GM23338 (cell line): Measurements from ENCODE around the gene PCIF1. TPM values are rescaled to one million over a fixed set of nuclear protein-coding genes. Genes with fewer than 3 reads are reported as not detected.

ENCODE experiments used
- ATAC-seq: fragments of 200-7000 bp; cut with Tn5 transposase; 3 replicates; pipeline ENCODE4 v1.9.1; 2020
- DNase-seq: peaks from one replicate; pipeline ENCODE4 v3.0.0-alpha.2; 2015; ENCODE audit warnings: low spot score
- H2AFZ ChIP-seq: fragments of 200-600 bp; sonication (generic); 2 replicates; pipeline ENCODE4 v1.8.0; 2016; ENCODE audit warnings: antibody characterized with exemption, mild to moderate bottlenecking, moderate library complexity
- H3F3A ChIP-seq: fragments of 200-600 bp; sonication (generic); replicated peaks from 2 replicates; pipeline ENCODE4 v1.8.0; 2017; ENCODE audit warnings: antibody characterized with exemption, mixed run types, low read depth
- H3K27ac ChIP-seq: fragments of 200-600 bp; sonication (generic); 2 replicates; pipeline ENCODE4 v1.6.1; 2016; ENCODE audit warnings: low read depth
- H3K27me3 ChIP-seq: fragments of 200-600 bp; sonication (generic); 2 replicates; pipeline ENCODE4 v1.8.0; 2016; ENCODE audit warnings: mild to moderate bottlenecking, mixed run types, moderate library complexity; ENCODE audit not compliant: insufficient read depth
- H3K36me3 ChIP-seq: fragments of 200-600 bp; sonication (generic); 2 replicates; pipeline ENCODE4 v1.8.0; 2016; ENCODE audit warnings: mild to moderate bottlenecking; ENCODE audit not compliant: insufficient read depth
- H3K4me1 ChIP-seq: fragments of 200-600 bp; sonication (generic); 2 replicates; pipeline ENCODE4 v1.8.0; 2016; ENCODE audit warnings: mild to moderate bottlenecking, moderate library complexity; ENCODE audit not compliant: insufficient read depth
- H3K4me2 ChIP-seq: fragments of 200-600 bp; sonication (generic); 2 replicates; pipeline ENCODE4 v1.7.1; 2017; ENCODE audit warnings: mixed run types
- H3K4me3 ChIP-seq: fragments of 200-600 bp; sonication (generic); 2 replicates; pipeline ENCODE4 v1.6.1; 2016; ENCODE audit warnings: mixed run types
- H3K79me2 ChIP-seq: fragments of 200-600 bp; sonication (generic); replicated peaks from 2 replicates; pipeline ENCODE4 v1.8.0; 2017; ENCODE audit warnings: mild to moderate bottlenecking; ENCODE audit not compliant: insufficient read depth
- H3K9me2 ChIP-seq: fragments of 200-600 bp; sonication (generic); 2 replicates; pipeline ENCODE4 v1.8.0; 2017; ENCODE audit not compliant: insufficient read depth
- H4K20me1 ChIP-seq: fragments of 200-600 bp; sonication (generic); replicated peaks from 2 replicates; pipeline ENCODE4 v1.8.0; 2017; ENCODE audit warnings: mild to moderate bottlenecking; ENCODE audit not compliant: insufficient read depth
- H3K27ac Mint-ChIP-seq: 2 replicates; pipeline ENCODE4 v1.8.0; 2020; ENCODE audit warnings: inconsistent platforms, mild to moderate bottlenecking, moderate library complexity, mixed read lengths
- H3K27me3 Mint-ChIP-seq: 3 replicates; pipeline ENCODE4 v1.8.0; 2022; ENCODE audit warnings: low read depth, mild to moderate bottlenecking, moderate library complexity, mixed read lengths, inconsistent platforms; ENCODE audit not compliant: insufficient read depth, poor library complexity
- H3K36me3 Mint-ChIP-seq: 3 replicates; pipeline ENCODE4 v1.8.0; 2021; ENCODE audit warnings: low read depth, mild to moderate bottlenecking, inconsistent platforms, moderate library complexity, mixed read lengths
- H3K4me1 Mint-ChIP-seq: 3 replicates; pipeline ENCODE4 v1.8.0; 2020; ENCODE audit warnings: mild to moderate bottlenecking, inconsistent platforms, mixed read lengths
- H3K4me3 Mint-ChIP-seq: 3 replicates; pipeline ENCODE4 v1.8.0; 2021; ENCODE audit warnings: moderate library complexity, mild to moderate bottlenecking, inconsistent platforms, mixed read lengths
- H3K9me3 Mint-ChIP-seq: 3 replicates; pipeline ENCODE4 v1.8.0; 2020; ENCODE audit warnings: moderate library complexity, mild to moderate bottlenecking, inconsistent platforms, mixed read lengths
- EZH2phosphoT487 ChIP-seq: fragments of 200-600 bp; sonication (generic); IDR thresholded peaks from one replicate; pipeline ENCODE4 v1.8.1; 2018; ENCODE audit warnings: antibody characterized with exemption; ENCODE audit not compliant: unreplicated experiment
- POLR2AphosphoS5 ChIP-seq: IDR thresholded peaks from 2 replicates; pipeline ENCODE4 v1.6.1; 2016; ENCODE audit warnings: antibody characterized with exemption, low read depth
- polyA plus RNA-seq: library from polyadenylated mRNA; unstranded; fragments of >200 nt; fragmentation: Nextera tagmentation; extraction: Ambion mirVana; gene quantifications from 2 replicates; pipeline ENCODE4 v1.2.1, GENCODE V29; 2016
- total RNA-seq: library from RNA; depleted of rRNA; stranded (reverse); fragments of >200 nt; shearing (Covaris generic); gene quantifications from 2 replicates; pipeline ENCODE4 v1.2.3, GENCODE V29; 2014; rRNA removed
- TF ChIP-seq, protein P1 (sequence below): IDR thresholded peaks from one replicate; pipeline ENCODE4 v1.6.1; 2018; ENCODE audit warnings: antibody characterized with exemption; ENCODE audit not compliant: unreplicated experiment

PCIF1 gene
- total and polyA plus RNA-seq, 2 experiments from 2014 or later: 26.1 to 28.3 TPM

DNA sequence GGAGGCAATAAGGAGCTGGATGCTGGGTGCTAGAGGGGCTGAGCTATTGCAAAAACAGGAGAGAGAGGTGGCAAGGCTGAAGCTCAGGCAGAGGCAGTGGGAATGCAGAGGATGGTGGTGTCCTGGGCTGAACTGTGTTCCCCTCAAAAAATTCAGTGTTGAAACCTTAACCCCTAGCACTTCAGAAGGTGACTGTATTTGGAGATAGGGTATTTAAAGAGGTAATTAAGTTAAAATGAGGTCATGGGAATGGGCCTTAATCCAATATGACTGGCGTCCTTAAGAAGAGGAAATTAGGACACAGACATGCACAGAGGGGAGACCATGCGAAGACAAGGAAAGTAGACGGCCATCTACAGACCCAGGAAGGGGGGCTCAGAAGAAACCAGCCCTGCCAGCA lies 62.7 kb downstream of the PCIF1 start:
- H3K9me2 ChIP-seq: no peaks in the 10 kb centered on the region
- Mint-ChIP-seq H3K27ac (no peak overlapping the region), H3K9me3 (no peaks in the 10 kb centered on the region; the same call in 2 of the 3 replicates), H3K4me3 (no peak overlapping the region), H3K27me3 (peaks cover 14% of the 10 kb centered on the region), H3K4me1 (peaks cover 35% of the 10 kb centered on the region), H3K36me3 (no peaks in the 10 kb centered on the region)
- no peaks in the 10 kb centered on the region for H3K79me2 ChIP-seq
- H3K4me3 ChIP-seq: no peak overlapping the region
- H3K4me1 ChIP-seq: peaks cover 30% of the 10 kb centered on the region
- no peak overlapping the region for H3K27ac ChIP-seq
- H3K27me3 ChIP-seq: no peaks in the 10 kb centered on the region
- H3F3A ChIP-seq: peaks cover 16% of the 10 kb centered on the region; the same call in 1 of the 2 replicates
- no peaks in the 10 kb centered on the region for H4K20me1 ChIP-seq
- TF ChIP-seq, protein P1, sequence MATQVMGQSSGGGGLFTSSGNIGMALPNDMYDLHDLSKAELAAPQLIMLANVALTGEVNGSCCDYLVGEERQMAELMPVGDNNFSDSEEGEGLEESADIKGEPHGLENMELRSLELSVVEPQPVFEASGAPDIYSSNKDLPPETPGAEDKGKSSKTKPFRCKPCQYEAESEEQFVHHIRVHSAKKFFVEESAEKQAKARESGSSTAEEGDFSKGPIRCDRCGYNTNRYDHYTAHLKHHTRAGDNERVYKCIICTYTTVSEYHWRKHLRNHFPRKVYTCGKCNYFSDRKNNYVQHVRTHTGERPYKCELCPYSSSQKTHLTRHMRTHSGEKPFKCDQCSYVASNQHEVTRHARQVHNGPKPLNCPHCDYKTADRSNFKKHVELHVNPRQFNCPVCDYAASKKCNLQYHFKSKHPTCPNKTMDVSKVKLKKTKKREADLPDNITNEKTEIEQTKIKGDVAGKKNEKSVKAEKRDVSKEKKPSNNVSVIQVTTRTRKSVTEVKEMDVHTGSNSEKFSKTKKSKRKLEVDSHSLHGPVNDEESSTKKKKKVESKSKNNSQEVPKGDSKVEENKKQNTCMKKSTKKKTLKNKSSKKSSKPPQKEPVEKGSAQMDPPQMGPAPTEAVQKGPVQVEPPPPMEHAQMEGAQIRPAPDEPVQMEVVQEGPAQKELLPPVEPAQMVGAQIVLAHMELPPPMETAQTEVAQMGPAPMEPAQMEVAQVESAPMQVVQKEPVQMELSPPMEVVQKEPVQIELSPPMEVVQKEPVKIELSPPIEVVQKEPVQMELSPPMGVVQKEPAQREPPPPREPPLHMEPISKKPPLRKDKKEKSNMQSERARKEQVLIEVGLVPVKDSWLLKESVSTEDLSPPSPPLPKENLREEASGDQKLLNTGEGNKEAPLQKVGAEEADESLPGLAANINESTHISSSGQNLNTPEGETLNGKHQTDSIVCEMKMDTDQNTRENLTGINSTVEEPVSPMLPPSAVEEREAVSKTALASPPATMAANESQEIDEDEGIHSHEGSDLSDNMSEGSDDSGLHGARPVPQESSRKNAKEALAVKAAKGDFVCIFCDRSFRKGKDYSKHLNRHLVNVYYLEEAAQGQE: no peak
- TF ChIP-seq EZH2phosphoT487 (no peak), POLR2AphosphoS5 (no peak)
- H3K4me2 ChIP-seq: no peak overlapping the region
- DNase-seq: no peak
- H3K36me3 ChIP-seq: no peaks in the 10 kb centered on the region
- no peak for ATAC-seq
- H2AFZ ChIP-seq: no peak overlapping the region

Other genes with a start within 250 kb of the PCIF1 start
- gene WFDC13, start 232.6 kb upstream of the PCIF1 start, total RNA-seq: not detected in 2 replicates
- not detected in 2 replicates for gene WFDC13, start 232.6 kb upstream of the PCIF1 start, polyA plus RNA-seq
- not detected in 2 replicates for gene WFDC10B, start 229.7 kb upstream of the PCIF1 start, total RNA-seq
- gene WFDC10B, start 229.7 kb upstream of the PCIF1 start, polyA plus RNA-seq: 0.50 and 1.0 TPM in 2 replicates
- not detected in 2 replicates for gene SPINT4, start 212.3 kb upstream of the PCIF1 start, total RNA-seq
- not detected in 2 replicates for gene SPINT4, start 212.3 kb upstream of the PCIF1 start, polyA plus RNA-seq
- 0.73 TPM in 1 of 2 replicates, not detected in the other for gene WFDC3, start 142.8 kb upstream of the PCIF1 start, total RNA-seq
- 0.36 TPM in 1 of 2 replicates, not detected in the other for gene WFDC3, start 142.8 kb upstream of the PCIF1 start, polyA plus RNA-seq
- gene DNTTIP1, start 142.7 kb upstream of the PCIF1 start, total RNA-seq: 21.4 and 31.6 TPM in 2 replicates
- 50.3 TPM in 2 replicates for gene DNTTIP1, start 142.7 kb upstream of the PCIF1 start, polyA plus RNA-seq
- 198 and 247 TPM in 2 replicates for gene UBE2C, start 122.0 kb upstream of the PCIF1 start, total RNA-seq
- gene UBE2C, start 122.0 kb upstream of the PCIF1 start, polyA plus RNA-seq: 698 and 742 TPM in 2 replicates
- gene TNNC2, start 107.4 kb upstream of the PCIF1 start, total RNA-seq: 0.59 TPM in 1 of 2 replicates, not detected in the other
- 32.5 and 33.3 TPM in 2 replicates for gene TNNC2, start 107.4 kb upstream of the PCIF1 start, polyA plus RNA-seq
- gene SNX21, start 100.9 kb upstream of the PCIF1 start, total RNA-seq: 26.7 and 31.5 TPM in 2 replicates
- gene SNX21, start 100.9 kb upstream of the PCIF1 start, polyA plus RNA-seq: 13.3 and 15.5 TPM in 2 replicates
- 55.6 and 75.2 TPM in 2 replicates for gene ACOT8, start 77.3 kb upstream of the PCIF1 start, total RNA-seq
- 42.0 and 43.1 TPM in 2 replicates for gene ACOT8, start 77.3 kb upstream of the PCIF1 start, polyA plus RNA-seq
- 7.5 and 8.2 TPM in 2 replicates for gene ZSWIM3, start 77.1 kb upstream of the PCIF1 start, total RNA-seq
- gene ZSWIM3, start 77.1 kb upstream of the PCIF1 start, polyA plus RNA-seq: 2.0 and 3.0 TPM in 2 replicates
- 16.2 and 17.6 TPM in 2 replicates for gene ZSWIM1, start 53.5 kb upstream of the PCIF1 start, total RNA-seq
- 11.5 and 12.7 TPM in 2 replicates for gene ZSWIM1, start 53.5 kb upstream of the PCIF1 start, polyA plus RNA-seq
- 1.0 and 7.5 TPM in 2 replicates for gene SPATA25, start 47.1 kb upstream of the PCIF1 start, total RNA-seq
- gene SPATA25, start 47.1 kb upstream of the PCIF1 start, polyA plus RNA-seq: 0.50 TPM in 1 of 2 replicates, not detected in the other
- gene NEURL2, start 43.5 kb upstream of the PCIF1 start, total RNA-seq: 7.6 and 10.9 TPM in 2 replicates
- 4.5 and 4.6 TPM in 2 replicates for gene NEURL2, start 43.5 kb upstream of the PCIF1 start, polyA plus RNA-seq
- 31.4 and 39.9 TPM in 2 replicates for gene CTSA, start 43.3 kb upstream of the PCIF1 start, total RNA-seq
- gene CTSA, start 43.3 kb upstream of the PCIF1 start, polyA plus RNA-seq: 52.8 and 63.9 TPM in 2 replicates
- gene PLTP, start 22.5 kb upstream of the PCIF1 start, total RNA-seq: 141 and 160 TPM in 2 replicates
- 107 and 108 TPM in 2 replicates for gene PLTP, start 22.5 kb upstream of the PCIF1 start, polyA plus RNA-seq
- 18.6 and 24.2 TPM in 2 replicates for gene ZNF335, start 37.5 kb downstream of the PCIF1 start, total RNA-seq
- gene ZNF335, start 37.5 kb downstream of the PCIF1 start, polyA plus RNA-seq: 5.7 and 7.4 TPM in 2 replicates
- gene MMP9, start 74.2 kb downstream of the PCIF1 start, total RNA-seq: 5.4 and 5.8 TPM in 2 replicates
- 4.1 and 4.3 TPM in 2 replicates for gene MMP9, start 74.2 kb downstream of the PCIF1 start, polyA plus RNA-seq
- 0.35 and 3.5 TPM in 2 replicates for gene SLC12A5, start 94.5 kb downstream of the PCIF1 start, total RNA-seq
- 8.4 and 9.8 TPM in 2 replicates for gene SLC12A5, start 94.5 kb downstream of the PCIF1 start, polyA plus RNA-seq
- 22.8 and 24.6 TPM in 2 replicates for gene NCOA5, start 155.3 kb downstream of the PCIF1 start, total RNA-seq
- gene NCOA5, start 155.3 kb downstream of the PCIF1 start, polyA plus RNA-seq: 8.4 and 10.1 TPM in 2 replicates
- gene CD40, start 183.6 kb downstream of the PCIF1 start, total RNA-seq: 9.9 and 15.4 TPM in 2 replicates
- gene CD40, start 183.6 kb downstream of the PCIF1 start, polyA plus RNA-seq: 17.9 and 18.9 TPM in 2 replicates